ENCODE measurements around the gene VWA5B1.

DNA sequence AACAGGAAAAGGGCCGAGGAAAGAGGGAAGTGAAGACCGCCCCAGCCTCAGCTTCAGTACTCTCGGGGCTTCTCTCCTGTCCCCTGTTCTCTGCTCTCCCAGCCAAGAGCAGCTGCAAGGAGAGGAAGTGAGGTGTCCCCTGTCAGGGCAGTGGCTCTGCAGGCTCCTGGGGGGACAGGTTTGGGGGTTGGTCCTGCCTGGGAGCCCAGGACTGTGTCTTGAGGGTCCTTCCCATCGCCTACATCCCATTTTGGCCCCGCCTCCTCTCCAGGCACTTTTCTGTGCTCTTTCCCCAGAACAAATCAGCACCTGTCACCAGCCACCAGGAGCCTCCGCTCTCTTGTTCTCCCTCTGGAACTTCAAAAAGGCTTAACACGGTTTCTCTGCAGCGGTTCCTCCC is 82.6 kb downstream of the VWA5B1 start:
- no peak for TF ChIP-seq POLR2A (IDR thresholded peaks at IDR 0.05)
- TF ChIP-seq, protein P1, sequence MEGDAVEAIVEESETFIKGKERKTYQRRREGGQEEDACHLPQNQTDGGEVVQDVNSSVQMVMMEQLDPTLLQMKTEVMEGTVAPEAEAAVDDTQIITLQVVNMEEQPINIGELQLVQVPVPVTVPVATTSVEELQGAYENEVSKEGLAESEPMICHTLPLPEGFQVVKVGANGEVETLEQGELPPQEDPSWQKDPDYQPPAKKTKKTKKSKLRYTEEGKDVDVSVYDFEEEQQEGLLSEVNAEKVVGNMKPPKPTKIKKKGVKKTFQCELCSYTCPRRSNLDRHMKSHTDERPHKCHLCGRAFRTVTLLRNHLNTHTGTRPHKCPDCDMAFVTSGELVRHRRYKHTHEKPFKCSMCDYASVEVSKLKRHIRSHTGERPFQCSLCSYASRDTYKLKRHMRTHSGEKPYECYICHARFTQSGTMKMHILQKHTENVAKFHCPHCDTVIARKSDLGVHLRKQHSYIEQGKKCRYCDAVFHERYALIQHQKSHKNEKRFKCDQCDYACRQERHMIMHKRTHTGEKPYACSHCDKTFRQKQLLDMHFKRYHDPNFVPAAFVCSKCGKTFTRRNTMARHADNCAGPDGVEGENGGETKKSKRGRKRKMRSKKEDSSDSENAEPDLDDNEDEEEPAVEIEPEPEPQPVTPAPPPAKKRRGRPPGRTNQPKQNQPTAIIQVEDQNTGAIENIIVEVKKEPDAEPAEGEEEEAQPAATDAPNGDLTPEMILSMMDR (IDR thresholded peaks at IDR 0.05), result no peak
- TF ChIP-seq POLR2AphosphoS5 (IDR thresholded peaks at IDR 0.05), result no peak
- TF ChIP-seq EP300 (IDR thresholded peaks at IDR 0.05), result no peak

All from stomach (tissue), 4 donors.